RWPE2 (cell line): ENCODE results near the gene RSRC1.

Experiments
- ATAC-seq: fragments of 200-7000 bp; cut with Tn5 transposase; 3 replicates; pipeline ENCODE4 v1.9.1; 2021; ENCODE audit warnings: low read depth
- DNase-seq: peaks from one replicate; pipeline ENCODE4 v3.0.0-alpha.2; 2020; ENCODE audit warnings: low spot score
- H3K27ac ChIP-seq: fragments of 450-650 bp; 2 replicates; pipeline ENCODE4 v1.5.1; 2017; ENCODE audit warnings: mild to moderate bottlenecking; ENCODE audit not compliant: poor library complexity, severe bottlenecking
- H3K27me3 ChIP-seq: fragments of 250-450 bp; sonication (Bioruptor Pico); 2 replicates; pipeline ENCODE4 v1.5.1; 2021; ENCODE audit warnings: mild to moderate bottlenecking, moderate library complexity; ENCODE audit not compliant: insufficient read depth, poor library complexity, severe bottlenecking
- H3K36me3 ChIP-seq: fragments of 250-450 bp; sonication (Bioruptor Pico); 2 replicates; pipeline ENCODE4 v1.5.1; 2020; ENCODE audit warnings: low read depth, mild to moderate bottlenecking, moderate library complexity
- H3K4me1 ChIP-seq: fragments of 250-450 bp; sonication (Bioruptor Pico); 2 replicates; pipeline ENCODE4 v1.5.1; 2021; ENCODE audit warnings: mild to moderate bottlenecking, moderate library complexity; ENCODE audit not compliant: insufficient read depth, poor library complexity, severe bottlenecking
- H3K4me3 ChIP-seq: fragments of 250-450 bp; sonication (Bioruptor Pico); 2 replicates; pipeline ENCODE4 v1.5.1; 2021; ENCODE audit warnings: mild to moderate bottlenecking, moderate library complexity; ENCODE audit not compliant: severe bottlenecking
- H3K9me3 ChIP-seq: fragments of 250-450 bp; sonication (Bioruptor Pico); 2 replicates; pipeline ENCODE4 v1.5.1; 2021; ENCODE audit warnings: mild to moderate bottlenecking, moderate library complexity; ENCODE audit not compliant: severe bottlenecking
- CTCF ChIP-seq: fragments of 450-650 bp; IDR thresholded peaks from one replicate; pipeline ENCODE4 v1.5.1; 2017; ENCODE audit warnings: mild to moderate bottlenecking, moderate library complexity; ENCODE audit not compliant: poor library complexity, severe bottlenecking

RSRC1 gene

DNA sequence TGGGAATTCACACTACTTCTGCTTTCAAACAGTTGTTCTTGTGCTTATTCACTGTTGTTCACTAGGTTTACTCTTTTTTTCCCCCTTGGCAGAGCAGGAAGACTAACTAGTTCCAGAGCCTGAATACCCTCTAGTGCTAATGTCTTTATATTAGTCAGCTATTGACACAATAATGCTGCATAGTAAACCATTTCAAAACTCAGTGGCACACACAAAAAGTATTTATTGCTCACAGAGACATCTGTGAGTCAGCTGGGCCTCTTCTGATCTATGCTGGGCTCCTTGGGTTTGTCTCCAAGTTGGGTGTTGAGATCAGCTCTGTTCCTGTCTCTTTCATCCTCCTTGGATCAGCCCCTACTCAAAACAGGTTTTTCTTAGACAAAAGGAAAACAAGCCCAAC is 51.1 kb downstream of the RSRC1 start:
- DNase-seq (no peak), ATAC-seq (peak; percentile 99)
- no peak overlapping the region for H3K4me3 ChIP-seq
- H3K27ac ChIP-seq, result no peak overlapping the region
- no peak for TF ChIP-seq CTCF
- H3K9me3 ChIP-seq, result no peaks in the 10 kb centered on the region
- no peaks in the 10 kb centered on the region for H3K27me3 ChIP-seq
- H3K4me1 ChIP-seq, result peaks cover 9% of the 10 kb centered on the region
- no peaks in the 10 kb centered on the region for H3K36me3 ChIP-seq

GRCh38 chr3:158165141-158165655 is 55.3 kb downstream of the RSRC1 start:
- Histone ChIP-seq H3K27me3 (no peaks in the 10 kb centered on the region), H3K4me3 (no peak overlapping the region), H3K36me3 (no peaks in the 10 kb centered on the region), H3K9me3 (no peaks in the 10 kb centered on the region), H3K27ac (no peak overlapping the region), H3K4me1 (peaks cover 30% of the 10 kb centered on the region)
- DNase-seq (no peak), ATAC-seq (no peak)
- no peak for TF ChIP-seq CTCF

DNA sequence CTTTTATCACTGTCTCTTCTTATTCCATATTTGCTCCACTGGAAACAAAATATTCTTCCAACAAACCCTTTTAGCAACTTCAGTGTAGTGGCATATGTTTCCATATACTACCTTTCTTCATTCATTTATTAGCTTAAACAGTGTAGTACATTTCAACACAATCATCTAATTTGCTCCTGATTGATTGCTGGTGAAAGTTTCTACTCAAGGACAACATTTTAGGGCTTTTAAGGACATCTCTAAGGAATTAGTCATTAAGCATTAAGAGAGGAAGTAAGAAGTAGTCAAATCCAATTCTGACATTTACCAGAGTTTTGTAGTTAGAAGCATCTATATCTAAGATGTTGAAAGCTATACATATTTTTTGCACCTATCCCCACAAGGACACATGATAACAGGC is 55.8 kb downstream of the RSRC1 start:
- Histone ChIP-seq H3K4me1 (peaks cover 30% of the 10 kb centered on the region), H3K27ac (no peak overlapping the region), H3K9me3 (no peaks in the 10 kb centered on the region), H3K36me3 (no peaks in the 10 kb centered on the region), H3K27me3 (no peaks in the 10 kb centered on the region), H3K4me3 (no peak overlapping the region)
- no peak for ATAC-seq
- TF ChIP-seq CTCF, result no peak
- DNase-seq, result no peak

DNA sequence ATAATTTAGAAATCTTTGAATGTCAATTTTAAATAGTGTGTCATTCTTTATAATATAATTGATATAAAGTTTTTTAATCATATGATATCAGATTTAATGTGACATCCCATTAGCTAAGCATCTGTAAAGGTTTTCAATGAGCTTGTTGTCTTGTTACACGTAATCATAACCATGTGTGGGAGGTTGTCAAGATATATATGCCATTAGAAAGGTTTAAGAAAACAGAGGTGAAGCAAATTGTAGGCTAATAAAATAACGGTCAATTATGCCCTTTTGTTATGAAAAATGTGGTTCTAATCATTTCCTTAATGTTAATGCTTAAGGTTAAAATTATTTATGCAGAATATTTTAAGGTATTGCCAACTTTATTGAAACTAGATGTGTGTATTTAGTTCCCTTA is 56.3 kb downstream of the RSRC1 start:
- peaks cover 28% of the 10 kb centered on the region for H3K4me1 ChIP-seq
- no peak for TF ChIP-seq CTCF

DNA sequence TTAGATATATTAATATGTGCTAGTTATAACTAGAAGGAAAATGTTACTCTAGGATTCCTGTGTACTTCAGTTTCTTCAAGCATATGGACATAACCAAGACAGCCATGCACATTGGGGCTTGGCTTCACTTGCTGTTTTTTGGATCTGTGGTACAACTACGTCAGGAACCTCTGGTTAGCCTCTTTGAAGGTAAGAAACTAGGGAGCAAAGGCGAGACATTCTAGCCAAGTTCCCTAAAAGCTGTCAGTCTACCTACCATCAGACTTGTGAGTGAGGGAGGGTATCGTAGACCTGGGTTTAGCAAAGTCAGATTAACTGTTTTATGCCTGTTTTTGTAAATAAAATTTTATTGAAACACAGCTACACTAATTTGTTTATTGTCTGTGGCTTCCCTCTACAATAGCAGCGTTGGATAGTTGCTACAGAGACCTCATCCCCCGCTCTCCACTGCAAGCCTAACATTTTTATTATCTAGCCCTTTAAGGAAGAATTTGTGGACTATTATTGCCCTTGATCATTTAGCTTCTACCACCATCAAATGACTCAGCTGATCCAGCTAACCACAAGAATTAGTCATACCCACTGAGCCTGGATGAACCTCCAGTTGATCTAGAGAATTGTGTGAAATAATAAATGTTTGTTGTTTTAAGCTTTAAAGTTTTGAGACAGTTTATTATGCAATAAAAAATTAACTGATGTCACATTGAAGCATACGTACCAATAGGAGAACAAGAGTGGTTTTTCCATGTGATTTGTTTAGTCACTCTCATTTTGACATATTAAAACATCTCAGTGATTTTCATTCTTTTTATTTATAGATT is 58.1 kb downstream of the RSRC1 start:
- H3K27ac ChIP-seq, result no peak overlapping the region
- no peaks in the 10 kb centered on the region for H3K36me3 ChIP-seq
- ATAC-seq (peak; percentile 98), DNase-seq (no peak)
- TF ChIP-seq CTCF, result no peak
- no peaks in the 10 kb centered on the region for H3K9me3 ChIP-seq
- peaks cover 26% of the 10 kb centered on the region for H3K4me1 ChIP-seq
- no peaks in the 10 kb centered on the region for H3K27me3 ChIP-seq
- H3K4me3 ChIP-seq, result no peak overlapping the region

More for the DNA sequence above, 56.3 kb downstream of the RSRC1 start:
- H3K9me3 ChIP-seq, result no peaks in the 10 kb centered on the region
- H3K27ac ChIP-seq, result no peak overlapping the region
- DNase-seq (no peak), ATAC-seq (no peak)
- H3K4me3 ChIP-seq, result no peak overlapping the region
- no peaks in the 10 kb centered on the region for H3K36me3 ChIP-seq
- H3K27me3 ChIP-seq, result no peaks in the 10 kb centered on the region
